ENCODE measurements around the gene SKA1.
A peak's percentile ranks its signal among the peaks of the same experiment; 100 is the strongest.
"Not testable (repeated sequence)": the region's sequence is repeated elsewhere in the genome, so short reads cannot be mapped to it uniquely, and the experiment has no call there.

SKA1 gene

DNA sequence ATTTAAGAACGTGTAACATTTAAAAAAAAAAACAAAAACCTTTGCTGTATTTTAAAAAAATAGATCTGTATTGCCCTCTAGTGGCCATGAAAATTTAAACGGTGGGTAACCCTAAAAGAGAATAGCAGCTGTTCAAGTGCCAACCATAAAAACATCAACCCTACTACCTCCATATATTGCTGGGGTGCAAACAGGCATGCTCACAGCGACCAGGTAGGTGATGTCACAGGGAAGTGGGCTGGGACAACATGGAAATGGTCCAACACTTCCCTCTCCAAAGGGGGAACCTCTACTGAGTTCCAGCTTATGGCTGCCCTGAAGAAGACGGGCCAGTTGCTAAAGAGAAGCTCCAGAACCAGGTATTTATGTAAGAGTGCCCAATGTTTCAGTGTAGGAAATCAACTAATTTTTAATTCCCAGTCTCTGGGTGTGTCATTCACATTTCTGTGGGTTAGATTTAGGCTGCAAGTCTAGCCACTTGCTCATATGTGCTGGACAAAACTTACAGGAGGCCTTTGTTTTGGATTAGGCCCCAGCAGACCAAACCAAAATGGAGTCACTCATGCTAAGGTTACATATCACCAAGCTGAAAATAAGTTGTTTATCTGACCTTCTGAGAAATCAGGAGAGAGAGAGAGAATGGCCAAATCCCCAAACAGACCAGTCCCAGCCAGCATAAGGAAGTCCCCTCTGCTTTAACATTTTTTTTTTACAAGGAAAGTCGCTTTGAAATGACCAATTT lies 54.5 kb downstream of the SKA1 start:
- no peak for DNase-seq

GRCh38 chr18:50432915-50433314 lies 58.1 kb downstream of the SKA1 start:
- DNase-seq, result no peak

DNA sequence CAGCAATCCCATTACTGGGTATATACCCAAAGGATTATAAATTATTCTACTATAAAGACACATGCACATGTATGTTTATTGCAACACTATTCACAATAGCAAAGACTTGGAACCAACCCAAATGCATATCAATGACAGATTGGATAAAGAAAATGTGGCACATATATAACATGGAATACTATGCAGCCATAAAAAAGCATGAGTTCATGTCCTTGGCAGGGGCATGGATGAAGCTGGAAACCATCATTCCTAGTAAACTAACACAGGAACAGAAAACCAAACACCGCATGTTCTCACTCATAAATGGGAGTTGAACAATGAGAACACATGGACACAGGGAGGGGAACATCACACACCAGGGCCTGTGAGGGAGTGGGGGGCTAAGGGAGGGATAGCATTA lies 61.9 kb downstream of the SKA1 start:
- DNase-seq, result not testable (repeated sequence)

GRCh38 chr18:50439460-50440015 lies 64.7 kb downstream of the SKA1 start:
- DNase-seq, result no peak

GRCh38 chr18:50441016-50441415 lies 66.2 kb downstream of the SKA1 start:
- DNase-seq, result no peak

GRCh38 chr18:50441501-50441900 lies 66.7 kb downstream of the SKA1 start:
- DNase-seq, result peak in 17 of 56 donors; percentile 1 to 68 (median 14)
